CD1c-positive myeloid dendritic cell (primary cell): ENCODE results near the gene RGL2.
"Not testable (repeated sequence)": the region's sequence is repeated elsewhere in the genome, so short reads cannot be mapped to it uniquely, and the experiment has no call there.

ENCODE experiments used
- DNase-seq: peaks from one replicate; pipeline ENCODE4 v3.0.0-alpha.2; 2016; ENCODE audit errors: extremely low spot score

The RGL2 gene

DNA sequence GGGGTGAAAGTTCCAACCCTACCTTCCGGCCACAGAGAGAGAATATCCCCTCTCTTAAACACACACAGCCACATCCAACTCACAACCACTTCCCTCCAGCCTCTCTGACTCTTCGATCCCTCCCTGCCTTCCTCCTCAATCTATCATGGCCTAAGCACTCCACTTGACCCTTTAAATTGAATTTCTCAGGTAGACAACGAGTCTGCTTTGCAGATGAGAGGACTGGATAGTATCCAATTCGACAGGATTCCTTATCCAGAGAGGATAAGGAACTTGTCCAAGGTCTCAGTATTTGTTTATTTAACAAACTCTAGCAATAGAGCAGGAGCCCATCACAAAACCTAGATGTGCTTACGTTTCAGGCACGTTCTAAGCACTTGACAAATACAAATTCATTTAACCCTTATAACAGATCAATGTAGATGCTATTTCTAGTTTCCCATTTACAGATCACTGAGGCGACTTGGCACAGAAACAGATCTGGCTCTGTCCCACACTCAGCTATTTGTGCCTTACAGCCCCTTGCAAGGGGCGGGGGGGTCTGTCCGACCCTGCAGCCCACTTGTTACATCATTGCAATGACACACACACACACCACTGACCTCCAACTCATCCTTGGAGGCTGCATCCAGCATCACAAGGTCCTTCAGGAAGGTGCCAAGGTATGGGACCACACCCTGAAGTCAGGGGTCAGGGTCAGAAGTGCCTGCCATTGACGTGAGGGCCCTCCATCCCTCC, 4.5 kb downstream of the RGL2 start:
- no peak for DNase-seq

DNA sequence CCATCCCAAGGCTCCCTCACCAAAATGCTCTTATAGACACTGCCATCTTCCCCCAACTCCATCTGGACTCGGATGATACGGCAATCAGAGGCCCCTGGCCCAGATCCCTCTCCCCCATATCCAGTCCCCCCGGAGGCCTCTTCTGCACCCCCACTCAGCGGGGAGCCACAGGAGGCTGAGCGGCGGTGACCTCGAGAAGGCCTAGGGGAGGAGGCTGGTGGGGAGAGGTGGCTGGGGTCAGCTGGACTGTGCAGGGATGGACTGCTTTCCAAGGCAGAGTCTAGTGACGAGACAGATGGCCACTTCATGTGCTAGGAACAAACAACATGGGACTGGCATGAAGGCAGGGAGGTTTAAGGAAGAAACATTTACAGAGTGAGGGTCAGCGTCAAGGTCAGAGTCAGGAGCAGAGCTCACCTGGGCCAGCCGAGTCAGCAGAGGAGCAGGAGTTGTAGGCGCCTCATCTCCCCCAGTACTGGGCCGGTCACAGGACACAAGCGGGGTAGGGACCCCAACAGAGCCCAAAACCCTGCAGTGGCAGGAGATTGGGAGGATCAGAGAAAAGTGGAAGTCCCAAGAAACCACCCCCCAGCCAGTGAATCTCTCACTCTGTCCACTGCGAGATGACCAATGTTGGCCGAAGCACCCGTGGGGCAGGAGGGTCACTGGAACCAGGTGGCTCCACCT, 5.6 kb downstream of the RGL2 start:
- DNase-seq = no peak

DNA sequence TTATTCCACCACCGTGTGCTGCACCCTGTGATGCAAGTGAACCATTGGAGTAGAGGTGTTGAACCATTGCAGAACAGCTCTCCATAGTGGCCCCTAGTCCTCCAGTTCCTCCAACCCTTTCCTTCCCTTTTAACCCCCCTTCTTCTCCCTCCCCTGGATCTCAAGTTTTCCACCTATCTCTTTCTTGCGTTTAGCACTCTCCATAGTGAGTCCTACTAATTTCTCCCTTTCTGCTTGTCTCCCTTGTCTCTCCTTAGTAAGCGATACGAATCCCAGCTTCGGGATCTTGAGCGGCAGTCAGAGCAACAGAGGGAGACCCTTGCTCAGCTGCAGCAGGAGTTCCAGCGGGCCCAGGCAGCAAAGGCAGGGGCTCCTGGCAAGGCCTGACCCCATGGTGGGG, 8.3 kb downstream of the RGL2 start:
- DNase-seq = no peak

DNA sequence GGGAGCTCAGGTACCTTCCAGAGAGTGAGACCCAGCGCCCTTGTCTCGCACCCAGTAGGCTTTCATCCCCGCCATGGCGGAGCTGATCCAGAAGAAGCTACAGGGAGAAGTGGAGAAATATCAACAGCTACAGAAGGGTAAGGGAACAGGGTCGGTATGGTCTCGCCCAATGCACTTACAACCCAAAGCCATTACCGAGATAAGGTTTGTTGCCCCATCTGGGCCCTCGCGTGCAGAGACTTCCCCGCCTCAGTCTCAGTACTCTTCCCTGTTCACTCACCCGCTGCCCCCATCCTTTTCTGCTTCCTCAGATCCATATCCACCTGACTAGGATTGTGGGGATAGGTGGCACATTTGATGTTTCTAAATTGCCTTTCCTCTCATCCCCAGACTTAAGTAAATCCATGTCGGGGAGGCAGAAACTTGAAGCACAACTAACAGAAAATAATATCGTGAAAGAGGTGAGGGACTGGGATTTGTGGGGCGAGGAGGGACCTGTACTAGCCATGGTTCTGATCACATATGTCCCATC, 8.9 kb downstream of the RGL2 start:
- peak; percentile 27 for DNase-seq

DNA sequence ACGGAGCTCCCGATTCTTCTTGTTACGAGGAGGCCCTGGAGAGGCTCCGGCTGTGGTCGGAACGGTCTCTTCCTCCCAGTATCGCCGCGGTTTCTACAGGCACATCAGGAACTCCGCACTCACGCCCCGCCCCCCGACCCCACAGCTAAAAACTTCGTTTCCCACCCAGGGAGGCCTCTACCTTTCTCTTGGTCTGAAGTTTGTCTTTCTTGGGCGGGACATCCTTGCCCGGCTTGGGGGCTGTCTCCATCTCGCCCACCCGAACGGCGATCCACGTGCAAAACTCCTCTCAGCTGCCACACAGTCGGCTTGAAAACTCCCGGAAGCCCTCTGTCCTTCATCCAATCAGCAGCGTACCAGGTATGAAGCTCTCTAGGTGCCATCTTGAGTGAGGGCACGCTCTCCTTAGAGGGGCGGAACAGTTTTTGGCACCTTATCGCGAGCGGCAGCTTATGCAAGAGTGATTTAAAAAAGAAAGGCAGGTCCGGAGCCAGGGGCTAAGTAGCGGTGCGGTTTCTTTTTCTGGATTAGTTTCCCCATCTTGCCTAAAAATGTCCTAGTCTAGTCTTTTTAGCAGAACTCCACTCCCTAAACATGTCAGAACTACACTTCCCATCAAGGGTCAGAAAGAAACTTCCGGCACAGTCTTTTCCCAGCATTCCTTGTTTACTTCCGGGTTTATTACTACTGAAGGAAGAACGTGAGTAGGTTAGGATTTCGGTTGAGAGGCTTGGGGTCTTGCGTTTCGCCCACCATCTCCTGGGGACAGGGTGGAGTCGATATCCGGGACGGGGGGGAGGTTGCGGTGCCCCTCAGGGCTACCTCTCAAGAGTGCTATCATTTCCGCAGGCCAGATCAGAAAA, 9.6 kb downstream of the RGL2 start, which contains the start of the genes PFDN6 and WDR46:
Gene PFDN6 (plus strand): TSS at position 681 of the 863 bp plus-strand sequence. CDS start 256 bp downstream, outside the sequence.
Gene WDR46 (minus strand): TSS at position 319 of the 863 bp plus-strand sequence. CDS start 69 bp downstream, at position 250.
- DNase-seq = peak; percentile 93

DNA sequence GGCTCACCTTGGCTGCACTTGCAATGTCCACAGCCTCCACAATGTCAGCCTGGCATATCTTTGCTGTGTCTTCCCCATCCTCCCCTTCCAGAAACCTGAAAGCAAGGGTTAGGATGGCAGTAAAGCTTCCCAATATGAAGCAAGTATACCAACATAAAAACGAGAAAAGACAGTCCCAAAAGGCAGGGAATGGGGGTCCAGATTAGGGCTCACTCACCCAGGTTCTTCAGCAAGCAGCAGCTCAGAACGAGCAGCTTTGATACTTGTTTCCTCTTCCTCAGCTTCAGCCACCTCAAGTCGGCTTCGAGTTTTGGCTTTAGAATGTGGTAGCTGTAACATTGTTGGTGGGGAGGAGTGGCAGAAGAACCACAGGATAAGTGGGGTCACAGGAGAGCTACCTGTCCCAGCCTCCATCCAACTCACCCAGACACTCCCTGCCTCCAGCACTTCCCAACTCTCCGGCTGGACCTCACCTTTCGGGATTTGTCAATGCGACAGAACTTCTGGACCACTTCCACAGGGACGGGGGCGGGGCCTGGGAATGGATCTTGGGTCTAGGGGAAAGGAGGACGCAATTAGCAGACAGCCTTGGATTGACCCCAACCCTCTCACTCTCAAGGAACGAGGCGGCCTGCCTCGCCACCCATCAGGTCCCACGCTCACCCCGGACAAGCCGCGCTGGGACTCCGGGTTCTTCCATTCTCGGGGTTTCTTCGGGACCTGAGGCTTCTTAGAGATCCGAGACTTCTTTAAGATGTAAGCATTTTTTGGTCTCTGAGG, 10.4 kb downstream of the RGL2 start:
- no peak for DNase-seq

DNA sequence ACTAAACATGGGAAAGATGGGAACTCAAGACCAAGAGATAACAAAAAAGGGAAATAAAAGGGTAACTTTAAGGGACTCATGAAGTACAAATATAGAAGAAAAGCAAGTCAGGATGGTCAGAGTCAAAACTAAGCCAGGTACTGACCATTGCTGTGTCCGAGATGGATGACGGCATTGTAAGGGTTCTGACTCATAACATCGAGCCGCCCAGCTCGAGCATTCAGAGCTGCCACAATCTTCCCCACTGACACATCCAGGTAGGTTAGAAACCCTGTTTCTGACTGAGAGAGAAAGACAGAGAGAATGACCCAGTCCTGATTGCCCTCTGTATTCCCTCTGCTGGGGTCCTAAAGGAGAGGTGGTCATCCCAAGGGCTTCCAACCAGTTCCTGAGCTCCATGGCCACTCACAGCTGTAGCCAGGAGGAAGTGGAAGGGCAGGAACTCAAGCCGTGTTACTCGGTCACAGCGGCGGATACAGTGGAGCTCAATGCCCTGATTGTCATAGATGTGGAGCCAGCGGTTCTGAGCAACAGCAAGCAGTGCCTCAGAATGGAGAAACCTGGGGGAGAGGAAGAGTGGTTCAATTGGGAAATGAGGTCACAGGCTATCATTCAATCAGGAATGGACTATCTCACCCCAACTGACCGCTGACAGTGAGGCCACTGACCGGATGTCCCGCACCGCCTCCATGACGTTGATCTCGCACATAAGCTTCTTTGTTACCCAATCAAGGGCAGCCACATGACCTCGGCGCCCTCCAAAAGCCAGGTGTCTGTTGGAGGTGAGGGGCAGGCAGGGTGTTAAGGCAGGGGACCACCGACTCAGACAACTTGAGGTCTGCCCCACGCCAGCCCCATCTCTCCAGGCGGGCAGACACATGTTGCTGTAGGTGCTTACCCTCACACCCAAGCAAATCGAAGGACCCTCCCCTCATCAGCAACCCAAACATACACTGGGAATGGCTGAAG, 11.5 kb downstream of the RGL2 start:
- no peak for DNase-seq

DNA sequence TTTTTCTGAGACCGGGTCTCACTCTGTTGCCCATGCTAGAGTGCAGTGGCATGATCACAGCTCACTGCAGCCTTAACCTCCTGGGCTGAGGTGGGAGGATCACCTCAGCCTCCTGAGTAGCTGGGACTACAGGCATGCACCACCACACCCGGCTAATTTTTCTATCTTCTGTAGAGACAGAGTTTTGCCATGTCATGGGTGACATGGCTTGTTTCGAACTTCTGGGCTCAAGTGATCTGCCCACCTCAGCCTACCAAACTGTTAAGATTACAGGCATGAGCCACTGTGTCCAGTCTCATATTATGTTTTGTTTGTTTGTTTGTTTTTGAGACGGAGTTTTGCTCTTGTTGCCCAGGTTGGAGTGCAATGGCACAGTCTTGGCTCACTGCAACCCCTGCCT, 13.5 kb downstream of the RGL2 start:
- DNase-seq = not testable (repeated sequence)

DNA sequence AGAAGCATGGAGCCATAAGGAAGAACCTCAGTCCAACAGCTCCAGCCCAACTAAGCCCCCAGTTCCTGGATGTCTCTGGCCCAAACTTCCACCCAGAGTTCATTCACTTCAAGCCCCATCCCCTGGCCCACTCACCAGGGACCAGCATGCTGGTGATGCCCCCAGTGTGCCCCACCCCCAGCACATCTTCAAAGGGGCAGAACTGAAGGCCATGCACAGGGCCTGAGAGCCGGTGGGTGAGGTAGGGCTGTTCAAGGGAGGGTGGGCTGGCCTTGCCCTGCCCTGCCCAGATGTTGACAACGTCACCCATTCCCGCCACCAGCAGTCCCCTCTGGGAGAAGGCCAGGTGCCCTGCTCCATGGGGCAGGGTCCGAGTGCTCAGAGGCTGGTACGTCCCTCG, 18.2 kb downstream of the RGL2 start:
- no peak for DNase-seq

DNA sequence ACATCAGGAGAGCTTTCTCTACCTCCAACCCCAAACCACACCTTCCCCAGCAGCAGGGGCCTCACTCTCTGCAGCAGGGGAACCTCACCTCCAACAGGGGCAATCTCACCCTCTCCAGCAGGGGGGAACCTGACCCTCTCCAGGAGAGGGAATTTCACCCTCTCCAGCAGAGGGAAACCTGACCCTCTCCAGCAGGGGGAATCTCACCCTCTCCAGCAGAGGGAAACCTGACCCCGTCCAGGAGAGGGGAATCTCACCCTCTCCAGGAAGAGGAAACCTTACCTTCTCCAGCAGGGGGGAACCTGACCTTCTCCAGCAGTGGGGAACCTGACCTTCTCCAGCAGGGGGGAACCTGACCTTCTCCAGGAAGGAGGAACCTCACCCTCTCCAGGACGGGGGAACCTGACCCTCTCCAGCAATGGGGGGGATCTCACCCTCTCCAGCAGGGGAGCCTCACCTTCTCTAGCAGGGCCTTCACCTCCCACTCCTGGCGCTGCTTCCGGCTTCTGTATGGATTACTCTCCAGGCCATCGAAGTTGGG, 18.7 kb downstream of the RGL2 start:
- DNase-seq = peak; percentile 69

DNA sequence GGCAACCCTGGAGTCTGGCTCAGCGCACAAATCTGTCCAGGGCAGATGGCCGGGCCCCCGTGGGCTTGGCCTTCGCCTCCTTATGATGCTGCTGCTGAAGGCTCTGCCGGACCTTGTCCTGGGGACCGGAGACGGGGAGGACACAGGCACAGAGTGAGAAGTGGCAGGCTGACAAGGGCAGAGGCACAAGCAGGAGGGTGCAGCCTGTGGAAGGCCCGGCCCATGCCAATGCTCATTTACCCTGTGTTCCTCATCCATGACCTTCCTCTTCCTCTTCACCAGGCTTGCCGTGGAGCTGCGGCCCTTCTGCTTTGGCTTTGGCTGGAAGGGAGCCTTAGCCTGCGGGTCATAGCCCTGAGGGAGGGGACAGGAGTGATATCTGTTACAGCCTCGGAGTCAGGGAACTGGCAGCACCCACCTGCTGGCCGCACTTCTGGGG, 19.5 kb downstream of the RGL2 start:
- DNase-seq = peak; percentile 22

DNA sequence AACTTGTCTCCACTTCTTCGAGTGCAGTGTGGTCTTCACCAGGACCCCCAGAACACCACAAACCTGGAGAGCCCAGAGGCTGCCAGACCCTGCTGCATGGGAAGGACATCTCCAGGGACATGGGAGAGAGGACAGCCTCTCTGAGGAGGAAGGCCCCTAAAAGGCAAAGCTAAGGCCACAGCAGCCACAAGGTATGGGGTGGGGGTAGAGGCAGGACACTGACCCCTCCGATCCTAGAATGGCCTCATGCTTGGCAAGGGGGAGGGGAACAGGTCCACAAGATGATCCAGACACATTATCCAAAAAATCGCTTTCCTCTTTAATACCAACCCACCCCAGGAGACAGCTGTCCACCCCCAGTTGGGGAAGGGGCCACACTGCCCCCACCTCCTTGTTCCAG, 19.9 kb downstream of the RGL2 start:
- DNase-seq = no peak

DNA sequence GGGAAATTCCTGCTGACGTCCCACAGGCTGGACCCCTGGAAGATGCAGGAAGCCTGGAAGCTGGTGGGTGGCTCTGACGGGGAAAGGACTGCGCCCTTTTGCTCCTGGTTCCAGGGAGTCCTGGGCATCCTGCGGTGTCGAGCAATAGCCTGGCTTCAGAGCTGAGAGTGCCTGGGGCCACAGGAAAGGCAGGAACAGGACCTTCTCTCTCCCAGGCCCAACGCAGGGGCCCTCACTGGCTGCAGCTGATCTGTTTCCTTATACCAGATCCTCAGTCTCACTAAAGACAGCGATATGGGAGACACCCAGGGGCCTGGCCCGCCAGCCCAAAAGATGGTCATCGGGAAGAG, 20.4 kb downstream of the RGL2 start:
- no peak for DNase-seq

DNA sequence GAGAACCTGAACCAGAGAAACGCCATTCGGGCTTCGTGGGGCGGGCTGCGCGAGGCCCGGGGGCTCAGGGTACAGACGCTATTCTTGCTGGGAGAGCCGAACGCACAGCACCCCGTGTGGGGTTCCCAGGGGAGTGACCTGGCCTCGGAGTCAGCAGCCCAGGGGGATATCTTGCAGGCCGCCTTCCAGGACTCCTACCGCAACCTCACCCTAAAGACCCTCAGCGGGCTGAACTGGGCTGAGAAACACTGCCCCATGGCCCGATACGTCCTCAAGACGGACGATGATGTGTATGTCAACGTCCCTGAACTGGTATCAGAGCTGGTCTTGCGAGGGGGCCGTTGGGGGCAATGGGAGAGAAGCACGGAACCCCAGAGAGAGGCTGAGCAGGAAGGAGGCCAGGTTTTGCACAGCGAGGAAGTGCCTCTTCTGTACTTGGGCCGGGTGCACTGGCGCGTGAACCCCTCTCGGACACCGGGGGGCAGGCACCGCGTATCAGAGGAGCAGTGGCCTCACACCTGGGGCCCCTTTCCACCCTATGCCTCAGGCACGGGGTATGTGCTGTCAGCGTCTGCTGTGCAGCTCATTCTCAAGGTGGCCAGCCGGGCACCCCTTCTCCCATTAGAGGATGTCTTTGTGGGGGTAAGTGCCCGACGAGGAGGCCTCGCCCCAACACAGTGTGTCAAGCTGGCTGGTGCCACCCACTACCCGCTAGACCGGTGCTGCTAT, 20.9 kb downstream of the RGL2 start:
- no peak for DNase-seq

DNA sequence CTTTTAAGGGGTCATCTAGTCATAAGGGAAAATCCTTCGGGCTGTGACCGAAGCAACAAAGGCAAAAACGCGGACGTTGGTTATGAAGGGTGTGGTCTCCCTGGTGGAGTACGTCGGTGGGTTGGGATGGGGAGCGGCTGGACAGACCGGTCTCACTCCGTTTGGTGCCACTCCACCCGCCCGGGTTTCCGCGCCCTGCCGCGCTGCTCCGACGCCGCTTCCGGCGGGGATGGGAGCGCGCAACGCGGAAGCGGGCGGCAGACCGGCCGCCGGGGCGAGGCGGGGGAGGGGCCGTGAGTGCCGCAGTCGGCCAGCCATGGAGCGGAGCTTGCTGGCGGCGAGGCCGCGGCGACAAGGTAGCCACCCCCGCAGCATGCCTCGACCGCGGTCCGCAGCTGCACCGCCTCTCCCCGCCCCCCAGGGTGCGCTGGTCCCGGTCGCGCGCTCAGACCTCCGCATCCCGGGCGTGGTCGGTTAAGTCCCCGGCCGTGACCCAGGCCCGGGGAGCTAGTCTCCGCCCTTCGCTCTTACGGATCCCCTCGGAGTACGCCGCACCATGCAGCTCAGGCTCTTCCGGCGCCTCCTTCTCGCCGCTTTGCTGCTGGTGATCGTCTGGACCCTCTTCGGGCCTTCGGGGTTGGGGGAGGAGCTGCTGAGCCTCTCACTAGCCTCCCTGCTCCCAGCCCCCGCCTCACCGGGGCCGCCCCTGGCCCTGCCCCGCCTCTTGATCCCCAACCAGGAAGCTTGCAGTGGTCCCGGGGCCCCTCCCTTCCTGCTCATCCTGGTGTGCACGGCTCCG, 21.7 kb downstream of the RGL2 start, which contains the start of gene B3GALT4:
Gene B3GALT4 (plus strand): TSS at position 260 of the 799 bp plus-strand sequence. CDS start 297 bp downstream, at position 557.
- DNase-seq = peak; percentile 83

DNA sequence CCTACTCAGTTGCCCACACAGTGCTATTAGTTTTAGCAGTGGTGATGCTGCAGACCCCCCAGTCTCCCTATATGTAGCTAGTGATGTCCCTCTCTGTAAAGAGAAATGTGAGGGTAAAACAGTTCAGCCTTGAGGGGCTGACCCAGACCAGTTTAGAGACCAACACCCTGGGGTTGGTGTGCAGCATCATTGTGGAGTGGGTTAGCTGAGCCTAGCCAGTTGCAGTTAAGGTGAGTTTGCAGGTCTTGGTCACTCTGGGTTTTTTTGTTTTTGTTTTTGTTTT, 22.2 kb downstream of the RGL2 start:
- DNase-seq = no peak

DNA sequence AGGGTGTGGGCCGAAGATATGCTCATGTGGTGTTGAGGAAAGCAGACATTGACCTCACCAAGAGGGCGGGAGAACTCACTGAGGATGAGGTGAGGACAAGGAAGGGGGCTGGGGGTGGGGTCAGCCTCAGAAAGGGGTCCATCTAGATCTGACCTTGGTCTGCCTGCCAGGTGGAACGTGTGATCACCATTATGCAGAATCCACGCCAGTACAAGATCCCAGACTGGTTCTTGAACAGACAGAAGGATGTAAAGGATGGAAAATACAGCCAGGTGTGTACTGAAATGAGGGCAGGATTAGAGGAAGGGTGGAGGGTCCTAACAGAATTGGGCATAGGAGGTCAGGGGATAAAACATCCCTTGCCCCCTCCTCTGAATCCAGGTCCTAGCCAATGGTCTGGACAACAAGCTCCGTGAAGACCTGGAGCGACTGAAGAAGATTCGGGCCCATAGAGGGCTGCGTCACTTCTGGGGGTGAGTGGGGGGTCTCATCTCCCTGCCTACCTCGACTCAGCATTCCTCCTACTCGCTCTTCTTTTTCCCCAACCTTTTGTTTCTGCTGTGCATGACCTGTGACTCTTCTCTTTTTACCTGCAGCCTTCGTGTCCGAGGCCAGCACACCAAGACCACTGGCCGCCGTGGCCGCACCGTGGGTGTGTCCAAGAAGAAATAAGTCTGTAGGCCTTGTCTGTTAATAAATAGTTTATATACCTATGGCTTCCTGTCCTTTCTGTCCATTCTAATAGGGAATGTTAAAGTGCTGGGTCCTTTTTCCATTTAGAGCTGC, 22.8 kb downstream of the RGL2 start:
- not testable (repeated sequence) for DNase-seq
